HCT116 (cell line): Measurements from ENCODE around the gene FBXW4.

Experiments used
- EZH2 ChIP-seq: fragments of 200-600 bp; sonication (generic); IDR thresholded peaks from 2 replicates; pipeline ENCODE4 v1.6.1; 2017; ENCODE audit warnings: antibody characterized with exemption, mixed run types
- POLR2AphosphoS5 ChIP-seq: IDR thresholded peaks from 2 replicates; pipeline ENCODE4 v1.6.1; 2011; ENCODE audit warnings: mild to moderate bottlenecking, low read depth, low read length, moderate library complexity
- TF ChIP-seq, protein P1 (sequence below): IDR thresholded peaks from 2 replicates; pipeline ENCODE4 v1.6.1; 2012; ENCODE audit warnings: low read depth
- TF ChIP-seq, protein P2 (sequence below), 3 experiments: fragments of 200-600 bp in 1 of 3; sonication (generic) in 1 of 3; IDR thresholded peaks in 2 of 3; conservative IDR thresholded peaks in 1 of 3; 2 replicates each; pipeline ENCODE4 v1.5.1; 2012 to 2017; ENCODE audit warnings: low read depth in 2 of 3, low read length in 2 of 3, antibody characterized with exemption in 1 of 3, borderline replicate concordance in 1 of 3, control low read depth in 1 of 3, mild to moderate bottlenecking in 1 of 3, mixed read lengths in 1 of 3, mixed run types in 1 of 3, moderate library complexity in 1 of 3; ENCODE audit not compliant: insufficient read depth in 1 of 3

DNA sequence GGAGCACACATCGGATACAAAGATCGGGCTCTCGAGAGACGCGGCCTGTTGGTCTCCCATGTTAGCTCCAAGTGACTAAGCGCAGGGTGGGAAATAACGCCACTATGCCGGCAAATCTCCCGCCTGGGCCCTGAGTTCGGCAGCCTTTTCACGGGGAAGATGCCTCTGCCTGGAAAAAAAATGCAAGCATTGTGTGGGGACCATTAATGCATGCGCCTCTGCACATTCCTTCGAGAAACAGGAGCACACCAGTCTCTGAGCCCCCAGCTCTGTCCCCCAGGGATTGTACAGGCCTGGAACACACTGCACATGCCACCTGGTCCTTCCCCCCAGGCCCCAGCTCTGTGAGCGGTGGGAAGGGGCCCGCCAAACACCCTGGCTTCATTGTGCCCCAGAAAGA is 44.1 kb downstream of the FBXW4 start:
- no peak for TF ChIP-seq EZH2
- TF ChIP-seq, protein P1, sequence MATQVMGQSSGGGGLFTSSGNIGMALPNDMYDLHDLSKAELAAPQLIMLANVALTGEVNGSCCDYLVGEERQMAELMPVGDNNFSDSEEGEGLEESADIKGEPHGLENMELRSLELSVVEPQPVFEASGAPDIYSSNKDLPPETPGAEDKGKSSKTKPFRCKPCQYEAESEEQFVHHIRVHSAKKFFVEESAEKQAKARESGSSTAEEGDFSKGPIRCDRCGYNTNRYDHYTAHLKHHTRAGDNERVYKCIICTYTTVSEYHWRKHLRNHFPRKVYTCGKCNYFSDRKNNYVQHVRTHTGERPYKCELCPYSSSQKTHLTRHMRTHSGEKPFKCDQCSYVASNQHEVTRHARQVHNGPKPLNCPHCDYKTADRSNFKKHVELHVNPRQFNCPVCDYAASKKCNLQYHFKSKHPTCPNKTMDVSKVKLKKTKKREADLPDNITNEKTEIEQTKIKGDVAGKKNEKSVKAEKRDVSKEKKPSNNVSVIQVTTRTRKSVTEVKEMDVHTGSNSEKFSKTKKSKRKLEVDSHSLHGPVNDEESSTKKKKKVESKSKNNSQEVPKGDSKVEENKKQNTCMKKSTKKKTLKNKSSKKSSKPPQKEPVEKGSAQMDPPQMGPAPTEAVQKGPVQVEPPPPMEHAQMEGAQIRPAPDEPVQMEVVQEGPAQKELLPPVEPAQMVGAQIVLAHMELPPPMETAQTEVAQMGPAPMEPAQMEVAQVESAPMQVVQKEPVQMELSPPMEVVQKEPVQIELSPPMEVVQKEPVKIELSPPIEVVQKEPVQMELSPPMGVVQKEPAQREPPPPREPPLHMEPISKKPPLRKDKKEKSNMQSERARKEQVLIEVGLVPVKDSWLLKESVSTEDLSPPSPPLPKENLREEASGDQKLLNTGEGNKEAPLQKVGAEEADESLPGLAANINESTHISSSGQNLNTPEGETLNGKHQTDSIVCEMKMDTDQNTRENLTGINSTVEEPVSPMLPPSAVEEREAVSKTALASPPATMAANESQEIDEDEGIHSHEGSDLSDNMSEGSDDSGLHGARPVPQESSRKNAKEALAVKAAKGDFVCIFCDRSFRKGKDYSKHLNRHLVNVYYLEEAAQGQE, result no peak
- TF ChIP-seq, protein P2, sequence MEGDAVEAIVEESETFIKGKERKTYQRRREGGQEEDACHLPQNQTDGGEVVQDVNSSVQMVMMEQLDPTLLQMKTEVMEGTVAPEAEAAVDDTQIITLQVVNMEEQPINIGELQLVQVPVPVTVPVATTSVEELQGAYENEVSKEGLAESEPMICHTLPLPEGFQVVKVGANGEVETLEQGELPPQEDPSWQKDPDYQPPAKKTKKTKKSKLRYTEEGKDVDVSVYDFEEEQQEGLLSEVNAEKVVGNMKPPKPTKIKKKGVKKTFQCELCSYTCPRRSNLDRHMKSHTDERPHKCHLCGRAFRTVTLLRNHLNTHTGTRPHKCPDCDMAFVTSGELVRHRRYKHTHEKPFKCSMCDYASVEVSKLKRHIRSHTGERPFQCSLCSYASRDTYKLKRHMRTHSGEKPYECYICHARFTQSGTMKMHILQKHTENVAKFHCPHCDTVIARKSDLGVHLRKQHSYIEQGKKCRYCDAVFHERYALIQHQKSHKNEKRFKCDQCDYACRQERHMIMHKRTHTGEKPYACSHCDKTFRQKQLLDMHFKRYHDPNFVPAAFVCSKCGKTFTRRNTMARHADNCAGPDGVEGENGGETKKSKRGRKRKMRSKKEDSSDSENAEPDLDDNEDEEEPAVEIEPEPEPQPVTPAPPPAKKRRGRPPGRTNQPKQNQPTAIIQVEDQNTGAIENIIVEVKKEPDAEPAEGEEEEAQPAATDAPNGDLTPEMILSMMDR (IDR thresholded peaks at IDR 0.05 in 2 of 3, conservative IDR thresholded peaks at IDR 0.05 in 1 of 3; ENCODE audit: borderline replicate concordance in 1 of 3, insufficient read depth in 1 of 3, low read depth in 2 of 3, low read length in 2 of 3), result no peak
- no peak for TF ChIP-seq POLR2AphosphoS5
